DMS153 (cell line): ENCODE data around the gene TEC.
"Not testable (repeated sequence)": the region's sequence is repeated elsewhere in the genome, so short reads cannot be mapped to it uniquely, and the experiment has no call there.

Experiments
- DNase-seq: peaks from one replicate; lab custom pipeline; 2025; lab: John Stamatoyannopoulos, UW

Gene TEC

DNA sequence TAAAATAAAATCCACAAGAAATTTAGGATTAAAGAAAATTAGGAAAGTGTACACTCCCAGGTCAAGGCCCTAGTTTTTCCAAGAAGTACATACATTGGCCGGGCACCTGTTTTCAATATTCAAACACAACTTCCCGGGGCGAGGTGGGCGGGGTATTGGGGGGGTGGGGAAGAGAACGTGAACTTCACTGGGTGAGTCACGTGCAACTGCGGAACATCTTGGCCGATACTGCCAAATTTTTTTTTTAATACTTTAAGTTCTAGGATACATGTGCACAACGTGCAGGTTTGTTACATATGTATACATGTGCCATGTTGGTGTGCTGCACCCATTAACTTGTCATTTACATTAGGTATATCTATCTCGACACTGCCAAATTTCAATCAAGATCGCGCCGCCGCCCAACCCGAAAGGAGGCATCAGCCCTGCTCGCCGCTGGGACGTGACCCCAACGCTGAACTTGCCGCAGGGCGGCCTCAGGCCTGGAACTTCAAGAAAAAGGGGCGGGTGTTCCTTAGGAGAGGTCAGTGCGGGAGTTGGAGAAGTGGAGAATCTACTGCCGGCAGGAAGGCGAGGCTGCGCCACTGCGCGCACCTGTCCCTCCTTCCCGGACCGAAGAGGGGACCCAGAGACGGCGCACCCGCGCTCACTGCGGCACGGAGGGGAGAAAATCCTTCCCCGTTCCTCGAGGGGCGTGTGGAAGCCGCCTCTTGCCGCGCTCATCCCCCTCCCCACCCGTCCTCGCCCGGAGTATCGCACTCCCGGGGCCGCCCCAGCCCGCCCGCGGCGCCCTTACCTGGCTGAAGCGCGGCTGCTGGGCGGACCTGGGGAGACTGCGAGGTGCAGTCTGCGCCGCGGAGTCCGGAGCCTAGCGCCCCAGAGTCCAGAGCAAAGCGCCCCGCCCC lies at the start of gene TEC:
Gene TEC (minus strand): TSS at position 883 of the 905 bp plus-strand sequence. CDS start 41,224 bp downstream, outside the sequence.
- no peak for DNase-seq

DNA sequence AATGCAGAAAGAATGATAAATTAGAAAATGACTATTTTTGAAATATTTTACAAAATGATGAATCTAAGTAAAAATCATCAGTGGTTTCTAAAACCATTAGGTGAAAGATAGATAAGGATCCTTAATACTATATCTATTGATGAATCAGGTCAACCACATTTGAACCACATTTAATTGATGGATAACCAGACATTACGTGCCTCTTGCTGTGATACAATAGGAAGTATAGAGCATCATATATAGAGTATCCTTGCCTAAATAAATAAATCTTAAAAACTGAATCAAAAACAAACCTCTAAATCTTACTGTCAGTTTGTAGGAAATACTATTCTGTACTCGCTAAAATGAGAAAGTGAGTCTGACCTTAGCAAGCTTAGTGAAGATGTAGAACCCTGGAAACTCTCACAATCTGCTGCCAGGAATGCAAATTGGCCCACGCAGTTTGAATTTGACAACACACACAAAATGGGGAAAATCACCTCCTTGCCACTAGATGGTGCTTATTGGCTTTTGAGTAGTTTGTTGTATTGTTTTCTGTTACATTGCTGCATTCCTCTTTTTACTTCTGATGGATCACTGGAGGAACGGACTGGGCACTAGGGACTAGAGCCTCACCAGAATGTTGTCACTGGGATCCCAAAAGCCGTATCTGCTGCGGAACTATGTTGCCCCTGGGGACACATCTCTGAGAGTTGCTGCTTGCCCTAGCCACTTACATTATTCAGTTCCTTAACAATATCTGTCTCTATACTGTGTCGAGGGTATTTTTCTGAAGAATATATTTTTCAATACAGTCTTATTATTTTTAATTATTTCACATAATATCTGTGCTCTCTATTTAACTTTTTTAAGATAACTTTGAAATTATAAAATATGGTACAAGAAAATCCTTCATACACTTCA lies 46.3 kb upstream of the TEC start:
- no peak for DNase-seq

DNA sequence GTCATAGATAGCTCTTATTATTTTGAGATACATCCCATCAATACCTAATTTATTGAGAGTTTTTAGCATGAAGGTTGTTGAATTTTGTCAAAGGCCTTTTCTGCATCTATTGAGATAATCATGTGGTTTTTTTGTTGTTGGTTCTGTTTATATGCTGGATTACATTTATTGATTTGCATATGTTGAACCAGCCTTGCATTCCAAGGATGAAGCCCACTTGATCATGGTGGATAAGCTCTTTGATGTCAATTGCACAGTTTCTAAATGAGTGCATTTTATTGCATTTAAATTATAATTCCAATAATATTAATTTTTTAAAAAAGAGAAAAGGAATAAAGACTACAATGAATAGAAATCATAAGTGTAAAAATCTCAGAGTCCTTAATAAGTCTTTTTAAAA lies 45.1 kb upstream of the TEC start:
- not testable (repeated sequence) for DNase-seq

DNA sequence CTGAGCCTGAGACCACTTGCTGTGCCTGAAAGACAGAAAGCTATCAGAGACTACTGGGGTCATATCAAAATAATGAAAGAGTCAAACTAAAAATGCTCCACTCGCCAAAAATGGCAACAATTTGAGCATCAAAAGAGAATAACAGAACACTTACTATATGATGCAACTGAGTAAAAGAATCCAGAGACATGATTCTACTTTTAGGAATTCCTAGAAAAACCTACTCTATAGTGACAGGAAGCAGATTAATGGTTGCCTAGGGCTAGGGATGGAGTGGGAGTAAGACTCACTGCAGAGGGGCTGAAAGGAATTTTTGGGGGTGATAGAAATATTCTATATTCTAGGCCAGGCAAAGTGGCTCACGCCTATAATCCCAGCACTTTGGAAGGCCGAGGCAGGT lies 42.3 kb upstream of the TEC start:
- no peak for DNase-seq

GRCh38 chr4:48308901-48309300 lies 39.3 kb upstream of the TEC start:
- DNase-seq: no peak

DNA sequence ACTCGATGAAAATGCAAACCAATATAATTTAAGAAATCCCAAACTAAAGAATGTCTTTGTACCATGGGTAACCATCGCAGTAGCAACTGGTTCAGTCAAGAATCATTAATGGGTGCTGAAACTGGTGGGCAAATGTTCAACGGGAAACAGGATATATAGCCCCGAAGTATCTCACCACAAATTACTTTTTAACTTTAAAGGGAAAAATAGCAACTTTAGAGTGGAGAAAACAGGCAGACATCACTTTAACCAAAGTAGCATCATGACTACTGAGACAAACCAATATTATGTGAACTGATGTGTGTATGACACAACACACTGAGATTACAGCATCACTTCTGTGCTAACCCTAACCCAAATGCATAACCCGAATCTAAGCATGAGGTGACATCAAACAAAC lies 37.9 kb upstream of the TEC start:
- no peak for DNase-seq

DNA sequence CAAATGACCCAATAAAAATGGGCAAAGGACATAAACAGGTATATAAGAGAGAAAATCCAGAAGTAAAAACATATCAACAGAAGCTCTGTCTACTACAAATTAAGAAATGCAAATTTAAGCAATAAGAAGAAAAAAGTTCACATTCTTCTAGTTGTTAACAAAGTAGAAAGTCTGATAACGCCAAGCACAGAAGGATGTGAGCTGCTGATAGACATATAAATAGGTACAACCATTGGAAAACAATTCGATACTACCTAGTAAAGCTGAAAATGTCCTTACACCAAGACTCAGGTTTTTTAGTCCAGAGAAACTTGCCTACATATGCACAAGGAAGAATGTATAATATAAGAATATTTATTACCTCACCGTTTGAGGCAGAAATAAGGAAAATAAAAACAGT lies 35.9 kb upstream of the TEC start:
- no peak for DNase-seq

DNA sequence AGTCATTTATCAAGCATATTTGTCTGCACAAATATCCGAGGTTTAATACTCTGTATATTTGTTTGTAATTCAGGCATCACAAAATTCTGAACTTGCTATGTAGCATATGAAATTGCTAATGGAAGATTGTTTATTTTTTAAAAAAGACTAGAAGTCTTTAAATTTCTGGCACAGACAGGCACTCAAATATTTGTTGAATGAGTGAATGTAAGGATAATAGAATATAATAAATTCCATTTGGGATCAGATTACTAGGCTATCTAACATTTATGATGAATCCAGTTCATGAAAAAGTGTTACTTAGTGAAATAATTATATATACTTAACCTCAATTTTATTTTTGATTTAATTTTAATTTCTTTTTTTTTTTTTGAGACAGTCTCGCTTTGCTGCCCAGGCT lies 30.4 kb upstream of the TEC start:
- no peak for DNase-seq

DNA sequence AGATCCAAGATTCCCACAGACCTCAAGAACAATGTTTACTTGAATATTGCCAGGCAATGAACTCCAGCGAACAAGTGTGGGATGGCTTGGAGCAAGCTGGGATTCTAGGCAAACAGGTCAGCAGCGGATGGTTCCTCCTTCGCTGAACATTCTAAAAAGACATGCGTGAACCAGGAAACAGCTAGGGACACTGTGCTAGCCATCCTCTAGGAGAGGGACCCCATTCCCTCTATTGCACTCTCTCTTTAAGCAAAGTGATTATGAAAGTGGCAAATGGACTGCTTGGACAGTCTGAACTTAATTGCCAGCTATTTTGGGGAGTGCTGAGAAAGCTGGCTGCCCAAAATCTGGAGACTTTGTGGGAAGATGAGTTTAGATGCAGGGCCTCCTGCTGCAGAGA lies 29.9 kb upstream of the TEC start:
- DNase-seq: no peak

- DNase-seq: no peak
Measured at GRCh38 chr4:48297256-48297846, 27.7 kb upstream of the TEC start.

- DNase-seq: no peak
Measured at GRCh38 chr4:48296365-48296764, 26.7 kb upstream of the TEC start.

DNA sequence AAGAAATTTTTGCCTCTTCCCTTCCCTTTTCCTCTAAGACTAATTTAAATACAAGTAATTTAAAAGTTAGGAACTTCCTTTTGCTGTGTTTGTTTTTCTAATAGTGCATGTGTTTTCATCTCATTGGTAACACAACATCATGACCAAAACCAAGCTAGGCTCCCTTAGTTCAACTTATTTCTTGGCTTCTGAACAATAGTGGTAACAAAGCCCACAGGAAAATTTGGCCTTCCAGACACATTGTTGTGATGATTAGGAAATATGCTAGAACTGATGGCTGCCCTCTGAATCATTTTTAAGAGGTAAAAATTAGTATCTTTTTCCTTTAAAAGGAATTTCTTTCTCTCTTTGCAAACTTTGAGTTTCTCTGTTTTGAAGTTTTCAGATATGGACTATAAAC lies 25.5 kb upstream of the TEC start:
- no peak for DNase-seq

GRCh38 chr4:48292218-48292790 lies 22.7 kb upstream of the TEC start:
- not testable (repeated sequence) for DNase-seq

DNA sequence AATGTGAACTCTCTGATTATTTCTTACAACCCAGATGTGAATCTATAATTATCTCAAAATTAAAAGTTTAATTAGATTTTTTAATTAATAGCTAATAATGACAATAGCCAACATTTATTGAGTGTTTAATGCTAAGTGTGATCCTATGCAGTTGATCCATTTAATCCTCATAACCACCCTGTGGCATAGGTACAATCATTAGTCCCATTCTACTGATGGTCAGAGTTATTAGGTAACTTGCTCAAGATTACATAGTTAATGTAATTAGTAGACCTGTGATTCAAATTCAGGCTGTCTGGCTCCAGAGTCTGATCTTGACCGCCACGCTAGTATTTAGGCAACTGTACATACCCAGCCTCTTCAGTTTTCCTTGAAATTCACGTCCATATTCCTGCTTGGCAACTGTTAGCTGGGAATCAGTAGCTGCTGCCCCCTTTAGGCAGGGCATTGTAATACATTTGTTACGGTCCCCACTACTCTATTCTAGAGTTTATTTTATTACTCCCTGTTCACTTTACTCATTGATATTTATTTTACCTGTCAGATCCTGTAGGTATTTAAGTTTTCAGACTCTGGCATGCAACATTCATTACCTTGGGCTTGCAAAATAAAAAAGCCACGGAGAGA lies 20.6 kb upstream of the TEC start:
- DNase-seq: no peak

DNA sequence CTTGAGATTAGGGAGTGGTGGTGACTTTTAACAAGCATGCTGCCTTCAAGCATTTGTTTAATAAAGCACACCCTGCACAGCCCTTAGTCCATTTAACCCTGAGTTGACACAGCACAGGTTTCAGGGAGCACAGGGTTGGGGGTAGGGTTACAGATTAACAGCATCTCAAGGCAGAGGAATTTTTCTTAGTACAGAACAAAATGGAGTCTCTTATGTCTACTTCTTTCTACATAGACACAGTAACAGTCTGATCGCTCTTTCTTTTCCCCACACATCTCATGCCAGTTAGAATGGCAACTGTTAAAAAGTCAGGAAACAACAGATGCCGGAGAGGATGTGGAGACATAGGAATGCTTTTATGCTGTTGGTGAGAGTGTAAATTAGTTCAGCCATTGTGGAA lies 16.4 kb upstream of the TEC start:
- DNase-seq: not testable (repeated sequence)

GRCh38 chr4:48285640-48286039 lies 16.0 kb upstream of the TEC start:
- DNase-seq: not testable (repeated sequence)

DNA sequence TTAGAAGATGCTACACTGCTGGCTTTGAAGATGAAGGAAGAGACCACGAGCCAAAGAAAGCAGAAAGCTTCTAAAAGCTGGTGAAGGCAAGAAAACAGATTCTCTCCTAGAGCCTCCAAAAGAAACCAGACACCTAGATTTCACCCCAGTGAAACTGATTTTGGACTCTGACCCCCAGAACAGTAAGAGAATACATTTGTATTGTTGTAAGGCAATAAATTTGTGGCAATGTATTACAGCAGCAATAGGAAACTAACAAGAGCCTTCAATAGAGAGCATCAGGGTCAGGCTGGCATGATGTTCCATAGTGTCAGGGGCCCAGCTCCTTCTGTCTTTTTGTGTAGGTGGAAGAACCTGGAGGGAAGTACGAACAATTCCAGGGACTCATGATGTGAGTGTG lies 6.0 kb upstream of the TEC start:
- DNase-seq: no peak

DNA sequence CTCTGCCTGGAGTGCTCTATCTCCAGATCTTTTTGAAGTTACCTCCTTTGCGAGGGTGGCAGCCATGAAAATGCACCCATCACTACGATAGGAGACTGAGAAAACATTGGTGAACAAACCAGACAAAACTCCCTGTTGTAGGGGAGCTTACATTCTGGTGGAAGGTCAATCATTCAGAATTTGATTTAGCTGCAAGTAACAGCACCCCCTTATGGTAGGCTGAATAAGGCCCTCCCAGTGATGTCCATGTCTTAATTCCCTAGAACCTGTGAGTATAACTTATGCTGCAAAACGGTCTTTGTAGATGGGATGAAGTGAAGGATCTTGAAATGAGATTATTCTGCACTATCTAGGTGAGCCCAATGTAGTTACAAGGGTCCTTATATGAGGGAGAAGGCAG lies 5.6 kb upstream of the TEC start:
- no peak for DNase-seq

DNA sequence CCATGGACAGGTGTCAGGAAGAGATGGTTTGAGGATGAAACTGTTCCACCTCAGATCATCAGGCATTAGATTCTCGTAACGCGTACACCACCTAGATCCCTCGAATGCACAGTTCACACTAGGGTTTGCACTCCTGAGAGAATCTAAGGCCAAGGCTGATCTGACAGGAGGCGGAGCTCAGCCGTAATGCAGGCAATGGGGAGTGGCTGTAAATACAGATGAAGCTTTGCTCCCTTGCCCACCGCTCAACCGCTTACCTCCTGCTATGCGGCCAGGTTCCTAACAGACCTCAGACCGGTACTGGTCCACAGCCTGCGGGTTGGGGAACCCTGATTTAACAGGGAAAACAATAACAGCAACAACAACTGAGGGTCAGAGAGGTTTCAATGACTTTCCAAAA lies 2.0 kb upstream of the TEC start:
- no peak for DNase-seq

DNA sequence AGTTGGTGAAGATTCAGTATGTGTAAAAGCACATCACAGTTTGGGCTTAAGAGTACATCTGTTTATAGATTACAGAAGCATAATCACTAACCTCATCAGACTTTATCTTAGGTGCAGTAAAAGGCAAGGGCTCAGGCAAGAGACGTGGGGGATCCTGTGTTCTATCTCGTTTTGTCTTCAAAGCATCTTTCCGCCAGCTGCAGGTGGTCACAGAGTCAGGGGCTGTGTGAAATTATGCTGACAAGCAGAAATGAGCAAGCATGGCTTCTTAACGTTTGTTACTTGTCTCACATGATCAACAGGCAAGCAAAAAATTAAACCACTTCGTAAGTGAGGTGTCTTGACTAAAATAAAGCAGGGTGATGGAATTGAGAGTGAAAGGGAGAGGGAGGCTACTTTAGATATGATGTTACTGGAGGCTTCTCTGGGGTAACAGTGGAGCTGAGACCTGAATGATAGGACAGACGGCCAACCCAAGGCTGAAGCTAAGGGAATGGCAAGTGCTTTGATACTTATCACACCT lies 1.4 kb upstream of the TEC start:
- DNase-seq: no peak

- no peak for DNase-seq
Measured at GRCh38 chr4:48270523-48270897, 872 bp upstream of the TEC start.
